LNCAP (cell line): ENCODE measurements around the gene CHTOP.

ENCODE experiments used
- TF ChIP-seq, protein P1 (sequence below): fragments of 450-650 bp; IDR thresholded peaks from 2 replicates; pipeline ENCODE4 v1.5.1; 2017; ENCODE audit warnings: mild to moderate bottlenecking

Gene CHTOP

DNA sequence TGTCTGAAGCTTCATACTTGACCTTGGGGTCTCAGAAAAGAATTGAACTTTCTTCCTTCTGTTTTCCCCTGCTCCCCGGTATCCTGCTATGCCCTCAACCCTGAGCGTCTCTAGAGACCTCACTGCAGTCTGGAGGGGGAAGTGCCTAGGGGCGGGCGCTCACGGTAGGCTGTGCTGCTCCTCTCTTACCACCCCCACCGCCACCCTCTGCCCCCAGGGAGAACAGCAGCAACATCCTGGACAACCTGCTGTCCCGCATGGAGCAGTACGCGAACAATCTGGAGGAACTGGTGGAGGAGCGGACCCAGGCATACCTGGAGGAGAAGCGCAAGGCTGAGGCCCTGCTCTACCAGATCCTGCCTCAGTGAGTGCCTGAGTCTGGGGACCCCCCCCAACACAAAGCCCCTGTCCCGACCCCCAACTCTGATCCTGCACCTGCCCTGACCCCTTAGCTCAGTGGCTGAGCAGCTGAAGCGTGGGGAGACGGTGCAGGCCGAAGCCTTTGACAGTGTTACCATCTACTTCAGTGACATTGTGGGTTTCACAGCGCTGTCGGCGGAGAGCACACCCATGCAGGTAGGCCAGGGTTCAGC is 55.0 kb downstream of the CHTOP start:
- TF ChIP-seq, protein P1, sequence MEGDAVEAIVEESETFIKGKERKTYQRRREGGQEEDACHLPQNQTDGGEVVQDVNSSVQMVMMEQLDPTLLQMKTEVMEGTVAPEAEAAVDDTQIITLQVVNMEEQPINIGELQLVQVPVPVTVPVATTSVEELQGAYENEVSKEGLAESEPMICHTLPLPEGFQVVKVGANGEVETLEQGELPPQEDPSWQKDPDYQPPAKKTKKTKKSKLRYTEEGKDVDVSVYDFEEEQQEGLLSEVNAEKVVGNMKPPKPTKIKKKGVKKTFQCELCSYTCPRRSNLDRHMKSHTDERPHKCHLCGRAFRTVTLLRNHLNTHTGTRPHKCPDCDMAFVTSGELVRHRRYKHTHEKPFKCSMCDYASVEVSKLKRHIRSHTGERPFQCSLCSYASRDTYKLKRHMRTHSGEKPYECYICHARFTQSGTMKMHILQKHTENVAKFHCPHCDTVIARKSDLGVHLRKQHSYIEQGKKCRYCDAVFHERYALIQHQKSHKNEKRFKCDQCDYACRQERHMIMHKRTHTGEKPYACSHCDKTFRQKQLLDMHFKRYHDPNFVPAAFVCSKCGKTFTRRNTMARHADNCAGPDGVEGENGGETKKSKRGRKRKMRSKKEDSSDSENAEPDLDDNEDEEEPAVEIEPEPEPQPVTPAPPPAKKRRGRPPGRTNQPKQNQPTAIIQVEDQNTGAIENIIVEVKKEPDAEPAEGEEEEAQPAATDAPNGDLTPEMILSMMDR, result no peak

DNA sequence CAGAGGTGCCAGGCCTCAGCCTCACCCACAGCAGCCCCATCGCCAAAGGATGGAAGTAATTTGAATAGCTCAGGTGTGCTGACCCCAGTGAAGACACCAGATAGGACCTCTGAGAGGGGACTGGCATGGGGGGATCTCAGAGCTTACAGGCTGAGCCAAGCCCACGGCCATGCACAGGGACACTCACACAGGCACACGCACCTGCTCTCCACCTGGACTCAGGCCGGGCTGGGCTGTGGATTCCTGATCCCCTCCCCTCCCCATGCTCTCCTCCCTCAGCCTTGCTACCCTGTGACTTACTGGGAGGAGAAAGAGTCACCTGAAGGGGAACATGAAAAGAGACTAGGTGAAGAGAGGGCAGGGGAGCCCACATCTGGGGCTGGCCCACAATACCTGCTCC is 59.6 kb downstream of the CHTOP start:
- TF ChIP-seq, protein P1, result no peak
